ENCODE measurements around the gene SLA2. TPM values are rescaled to one million over a fixed set of nuclear protein-coding genes. Genes with fewer than 3 reads are reported as not detected.
"Not testable (repeated sequence)": the region's sequence is repeated elsewhere in the genome, so short reads cannot be mapped to it uniquely, and the experiment has no call there.

SLA2 gene
- total and polyA plus RNA-seq, 2 donors, result 6.8 to 21.5 TPM

- no peak for DNase-seq (ENCODE audit: low read depth in 6 of 9, low spot score in 9 of 9)
- Histone ChIP-seq H3K4me1 (ENCODE audit: control insufficient read depth in 2 of 2, insufficient read depth in 2 of 2, low read length in 2 of 2) (peaks cover 8 to 20% of the 10 kb centered on the region in 2 donors), H3K9me3 (ENCODE audit: control insufficient read depth in 2 of 2, insufficient read depth in 1 of 2, low read length in 1 of 2) (peaks cover 1 to 12% of the 10 kb centered on the region in 2 donors), H3K4me3 (ENCODE audit: low read length in 2 of 2) (no peak overlapping the region), H3K27ac (ENCODE audit: low read depth in 1 of 2, low read length in 1 of 2) (no peak overlapping the region), H3K36me3 (ENCODE audit: control insufficient read depth in 2 of 2, insufficient read depth in 2 of 2, low read length in 1 of 2) (peaks cover 0 to 2% of the 10 kb centered on the region in 2 donors), H3K27me3 (ENCODE audit: control insufficient read depth in 2 of 2, insufficient read depth in 1 of 2, low read length in 1 of 2) (no peaks in the 10 kb centered on the region)
- WGBS, result 95% methylated on average over 7 of the region's 7 CpGs
These were observed 76.1 kb downstream of the SLA2 start for GRCh38 chr20:36569847-36570429.

GRCh38 chr20:36565520-36565919 lies 80.5 kb downstream of the SLA2 start:
- no peak overlapping the region for H3K27ac ChIP-seq (ENCODE audit: low read depth in 1 of 2, low read length in 1 of 2)
- H3K4me1 ChIP-seq (ENCODE audit: control insufficient read depth in 2 of 2, insufficient read depth in 2 of 2, low read length in 2 of 2), result no peaks in the 10 kb centered on the region
- peaks cover 1 to 15% of the 10 kb centered on the region in 2 donors for H3K9me3 ChIP-seq (ENCODE audit: control insufficient read depth in 2 of 2, insufficient read depth in 1 of 2, low read length in 1 of 2)
- 100% methylated on average over 3 of the region's 3 CpGs for WGBS
- no peak overlapping the region for H3K4me3 ChIP-seq (ENCODE audit: low read length in 2 of 2)
- H3K27me3 ChIP-seq (ENCODE audit: control insufficient read depth in 2 of 2, insufficient read depth in 1 of 2, low read length in 1 of 2), result no peaks in the 10 kb centered on the region
- H3K36me3 ChIP-seq (ENCODE audit: control insufficient read depth in 2 of 2, insufficient read depth in 2 of 2, low read length in 1 of 2), result peaks cover 0 to 2% of the 10 kb centered on the region in 2 donors
- no peak for DNase-seq (ENCODE audit: low read depth in 6 of 9, low spot score in 9 of 9)

- not testable (repeated sequence) for H3K4me3 ChIP-seq (ENCODE audit: low read length in 2 of 2); DNase-seq (ENCODE audit: low read depth in 6 of 9, low spot score in 9 of 9); H3K27ac ChIP-seq (ENCODE audit: low read depth in 1 of 2, low read length in 1 of 2); H3K36me3 ChIP-seq (ENCODE audit: control insufficient read depth in 2 of 2, insufficient read depth in 2 of 2, low read length in 1 of 2); H3K4me1 ChIP-seq (ENCODE audit: control insufficient read depth in 2 of 2, insufficient read depth in 2 of 2, low read length in 2 of 2); H3K27me3 ChIP-seq (ENCODE audit: control insufficient read depth in 2 of 2, insufficient read depth in 1 of 2, low read length in 1 of 2)
- H3K9me3 ChIP-seq (ENCODE audit: control insufficient read depth in 2 of 2, insufficient read depth in 1 of 2, low read length in 1 of 2), result peaks cover 1 to 15% of the 10 kb centered on the region in 2 donors
- 93% methylated on average over 6 of the region's 6 CpGs for WGBS
These were observed 81.3 kb downstream of the SLA2 start for GRCh38 chr20:36564726-36565121.

GRCh38 chr20:36564078-36564725 lies 81.8 kb downstream of the SLA2 start:
- not testable (repeated sequence) for DNase-seq (ENCODE audit: low read depth in 6 of 9, low spot score in 9 of 9); H3K27me3 ChIP-seq (ENCODE audit: control insufficient read depth in 2 of 2, insufficient read depth in 1 of 2, low read length in 1 of 2); H3K4me1 ChIP-seq (ENCODE audit: control insufficient read depth in 2 of 2, insufficient read depth in 2 of 2, low read length in 2 of 2); H3K36me3 ChIP-seq (ENCODE audit: control insufficient read depth in 2 of 2, insufficient read depth in 2 of 2, low read length in 1 of 2); H3K4me3 ChIP-seq (ENCODE audit: low read length in 2 of 2); H3K27ac ChIP-seq (ENCODE audit: low read depth in 1 of 2, low read length in 1 of 2)
- WGBS, result 97% methylated on average over 13 of the region's 13 CpGs
- peaks cover 1 to 15% of the 10 kb centered on the region in 2 donors for H3K9me3 ChIP-seq (ENCODE audit: control insufficient read depth in 2 of 2, insufficient read depth in 1 of 2, low read length in 1 of 2)

GRCh38 chr20:36563374-36563773 lies 82.6 kb downstream of the SLA2 start:
- Histone ChIP-seq H3K27me3 (ENCODE audit: control insufficient read depth in 2 of 2, insufficient read depth in 1 of 2, low read length in 1 of 2) (no peaks in the 10 kb centered on the region), H3K36me3 (ENCODE audit: control insufficient read depth in 2 of 2, insufficient read depth in 2 of 2, low read length in 1 of 2) (peaks cover 0 to 2% of the 10 kb centered on the region in 2 donors), H3K4me1 (ENCODE audit: control insufficient read depth in 2 of 2, insufficient read depth in 2 of 2, low read length in 2 of 2) (no peaks in the 10 kb centered on the region), H3K27ac (ENCODE audit: low read depth in 1 of 2, low read length in 1 of 2) (no peak overlapping the region), H3K4me3 (ENCODE audit: low read length in 2 of 2) (no peak overlapping the region), H3K9me3 (ENCODE audit: control insufficient read depth in 2 of 2, insufficient read depth in 1 of 2, low read length in 1 of 2) (peaks cover 1 to 15% of the 10 kb centered on the region in 2 donors)
- 95% methylated on average over 1 of the region's 1 CpG for WGBS
- no peak for DNase-seq (ENCODE audit: low read depth in 6 of 9, low spot score in 9 of 9)

- peaks cover 1 to 15% of the 10 kb centered on the region in 2 donors for H3K9me3 ChIP-seq (ENCODE audit: control insufficient read depth in 2 of 2, insufficient read depth in 1 of 2, low read length in 1 of 2)
- peaks cover 0 to 2% of the 10 kb centered on the region in 2 donors for H3K36me3 ChIP-seq (ENCODE audit: control insufficient read depth in 2 of 2, insufficient read depth in 2 of 2, low read length in 1 of 2)
- WGBS, result 97% methylated on average over 2 of the region's 2 CpGs
- no peaks in the 10 kb centered on the region for H3K27me3 ChIP-seq (ENCODE audit: control insufficient read depth in 2 of 2, insufficient read depth in 1 of 2, low read length in 1 of 2)
- no peaks in the 10 kb centered on the region for H3K4me1 ChIP-seq (ENCODE audit: control insufficient read depth in 2 of 2, insufficient read depth in 2 of 2, low read length in 2 of 2)
- no peak for DNase-seq (ENCODE audit: low read depth in 6 of 9, low spot score in 9 of 9)
- H3K27ac ChIP-seq (ENCODE audit: low read depth in 1 of 2, low read length in 1 of 2), result no peak overlapping the region
- no peak overlapping the region for H3K4me3 ChIP-seq (ENCODE audit: low read length in 2 of 2)
These were observed 83.3 kb downstream of the SLA2 start for GRCh38 chr20:36562724-36563123.

Other genes with a start within 250 kb of the SLA2 start
- 6.8 TPM for gene MYL9, start 104.7 kb downstream of the SLA2 start, total RNA-seq
- gene MYL9, start 104.7 kb downstream of the SLA2 start, polyA plus RNA-seq, result 138 TPM
- 17.9 TPM for gene TGIF2, start 72.6 kb downstream of the SLA2 start, total RNA-seq
- gene TGIF2, start 72.6 kb downstream of the SLA2 start, polyA plus RNA-seq, result 14.2 TPM
- gene RAB5IF, start 40.4 kb downstream of the SLA2 start, total RNA-seq, result 94.8 TPM
- gene RAB5IF, start 40.4 kb downstream of the SLA2 start, polyA plus RNA-seq, result 103 TPM
- gene NDRG3, start 99.9 kb upstream of the SLA2 start, total RNA-seq, result 15.3 TPM
- gene NDRG3, start 99.9 kb upstream of the SLA2 start, polyA plus RNA-seq, result 18.9 TPM
- gene DSN1, start 127.6 kb upstream of the SLA2 start, total RNA-seq, result 20.6 TPM
- 16.4 TPM for gene DSN1, start 127.6 kb upstream of the SLA2 start, polyA plus RNA-seq
- 0.28 TPM for gene TLDC2, start 229.9 kb upstream of the SLA2 start, total RNA-seq
- gene TLDC2, start 229.9 kb upstream of the SLA2 start, polyA plus RNA-seq, result 0.48 TPM

All from thymus (tissue), 11 donors.